ENCODE results near the gene CTSZ. TPM values are rescaled to one million over a fixed set of nuclear protein-coding genes. Genes with fewer than 3 reads are reported as not detected.

Gene CTSZ
- total RNA-seq, 4 donors from 2014 or later, result 25.2 to 58.7 (median 51.9) TPM

DNA sequence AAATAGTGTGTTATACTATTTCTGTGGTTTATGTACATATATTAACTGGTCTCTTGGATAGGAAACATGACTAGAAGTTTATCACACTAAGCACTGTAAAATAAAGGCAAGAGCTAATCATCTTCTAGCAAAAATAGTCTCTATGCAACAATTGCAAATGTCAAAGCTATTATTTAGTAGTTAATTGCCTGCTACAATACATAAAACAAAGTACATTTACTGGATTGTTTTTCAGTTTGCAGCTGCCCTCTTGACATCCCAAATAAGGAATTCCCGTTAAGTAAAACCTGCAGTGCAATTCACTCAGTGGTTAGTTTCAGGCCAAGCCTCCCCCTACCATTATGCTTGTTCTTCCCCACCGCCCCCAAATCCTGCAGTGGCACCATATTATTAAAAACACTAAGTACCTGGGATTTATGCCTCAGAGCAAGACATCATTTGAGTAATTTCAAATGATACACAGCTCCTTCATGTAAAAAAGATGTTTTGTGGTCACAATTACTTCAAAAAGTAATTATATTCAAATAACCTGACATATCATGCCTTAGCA is 26.6 kb upstream of the CTSZ start:
- Histone ChIP-seq H3K27ac (no peak overlapping the region), H3K27me3 (no peaks in the 10 kb centered on the region), H3K4me1 (peaks cover 34 to 37% of the 10 kb centered on the region in 2 donors), H3K36me3 (peaks cover 0 to 56% of the 10 kb centered on the region in 2 donors), H3K4me3 (no peak overlapping the region), H3K9me3 (no peaks in the 10 kb centered on the region)
- ATAC-seq (no peak), DNase-seq (no peak)
- TF ChIP-seq POLR2A (IDR thresholded peaks at IDR 0.05), result no peak
- TF ChIP-seq, protein P1, sequence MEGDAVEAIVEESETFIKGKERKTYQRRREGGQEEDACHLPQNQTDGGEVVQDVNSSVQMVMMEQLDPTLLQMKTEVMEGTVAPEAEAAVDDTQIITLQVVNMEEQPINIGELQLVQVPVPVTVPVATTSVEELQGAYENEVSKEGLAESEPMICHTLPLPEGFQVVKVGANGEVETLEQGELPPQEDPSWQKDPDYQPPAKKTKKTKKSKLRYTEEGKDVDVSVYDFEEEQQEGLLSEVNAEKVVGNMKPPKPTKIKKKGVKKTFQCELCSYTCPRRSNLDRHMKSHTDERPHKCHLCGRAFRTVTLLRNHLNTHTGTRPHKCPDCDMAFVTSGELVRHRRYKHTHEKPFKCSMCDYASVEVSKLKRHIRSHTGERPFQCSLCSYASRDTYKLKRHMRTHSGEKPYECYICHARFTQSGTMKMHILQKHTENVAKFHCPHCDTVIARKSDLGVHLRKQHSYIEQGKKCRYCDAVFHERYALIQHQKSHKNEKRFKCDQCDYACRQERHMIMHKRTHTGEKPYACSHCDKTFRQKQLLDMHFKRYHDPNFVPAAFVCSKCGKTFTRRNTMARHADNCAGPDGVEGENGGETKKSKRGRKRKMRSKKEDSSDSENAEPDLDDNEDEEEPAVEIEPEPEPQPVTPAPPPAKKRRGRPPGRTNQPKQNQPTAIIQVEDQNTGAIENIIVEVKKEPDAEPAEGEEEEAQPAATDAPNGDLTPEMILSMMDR (IDR thresholded peaks at IDR 0.05 in 4 of 5, conservative IDR thresholded peaks at IDR 0.05 in 1 of 5), result no peak
- in situ Hi-C loops (cut with MboI; ENCODE audit: low sequenced_read_pairs in 4 of 4), result loop anchor here in 2 of 4 donors (10.0 to 25.0 kb wide), 2 partner anchors 49 to 346 kb away; partner anchors contain the start of genes NELFCD (in 2 of the 2) and NPEPL1 (in 1 of the 2)
- intact Hi-C loops (cut with DNase I; ENCODE audit: low total_unique reads), result loop anchor here (2.0 to 5.0 kb wide), 3 partner anchors 126 to 381 kb away; partner anchors contain the start of gene STX16

DNA sequence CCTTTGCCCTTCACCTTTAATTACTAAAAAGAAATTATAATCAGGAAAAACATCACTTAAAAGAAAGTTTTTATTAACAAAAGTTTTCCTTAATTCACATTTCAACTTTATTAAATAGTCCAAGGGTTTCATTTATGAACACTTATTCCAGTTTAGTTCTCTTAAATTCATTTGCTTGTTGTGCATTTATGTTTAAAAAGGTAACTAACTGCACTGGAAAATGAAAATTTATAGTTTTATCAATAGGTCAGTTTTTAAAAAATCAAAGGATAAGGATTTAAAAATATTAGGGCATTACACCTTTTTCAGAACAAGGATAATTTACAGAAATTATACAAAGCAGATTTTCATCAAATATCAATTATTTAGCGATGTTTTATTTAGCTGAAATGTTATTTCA is 26.0 kb upstream of the CTSZ start:
- ATAC-seq (no peak), DNase-seq (no peak)
- Histone ChIP-seq H3K27me3 (no peaks in the 10 kb centered on the region), H3K36me3 (peaks cover 0 to 58% of the 10 kb centered on the region in 2 donors), H3K4me1 (peaks cover 40 to 43% of the 10 kb centered on the region in 2 donors), H3K27ac (peak overlapping the region; percentile 89 to 97 (median 95)), H3K9me3 (no peaks in the 10 kb centered on the region), H3K4me3 (peak overlapping the region; percentile 79 to 92 (median 88))
- no peak for TF ChIP-seq POLR2A (IDR thresholded peaks at IDR 0.05)
- intact Hi-C loops (cut with DNase I; ENCODE audit: low total_unique reads), result loop anchor here (2.0 to 5.0 kb wide), 3 partner anchors 126 to 381 kb away; partner anchors contain the start of gene STX16
- in situ Hi-C loops (cut with MboI; ENCODE audit: low sequenced_read_pairs in 4 of 4), result loop anchor here in 2 of 4 donors (10.0 to 25.0 kb wide), 2 partner anchors 48 to 346 kb away; partner anchors contain the start of genes NELFCD (in 2 of the 2) and NPEPL1 (in 1 of the 2)

DNA sequence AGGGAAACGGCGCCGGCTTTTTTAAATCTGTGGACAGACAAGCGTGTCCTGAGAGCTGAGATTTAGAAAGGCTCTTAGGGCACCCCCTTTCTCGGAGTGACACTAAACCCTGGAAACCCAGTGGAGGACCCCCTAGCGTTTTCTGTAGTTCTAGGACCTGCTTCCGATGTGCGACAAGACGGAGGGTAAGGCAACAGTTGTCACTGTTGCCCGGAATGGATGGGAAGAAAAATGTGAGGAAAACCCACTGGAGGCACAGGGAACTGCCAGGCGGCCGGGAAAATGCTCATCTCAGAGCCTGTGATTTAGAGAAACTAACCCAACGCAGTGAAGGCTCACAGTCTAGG is 25.6 kb upstream of the CTSZ start:
- Histone ChIP-seq H3K9me3 (no peaks in the 10 kb centered on the region), H3K4me1 (peaks cover 44 to 47% of the 10 kb centered on the region in 2 donors), H3K4me3 (peak overlapping the region; percentile 79 to 92 (median 88)), H3K27me3 (no peaks in the 10 kb centered on the region), H3K36me3 (peaks cover 0 to 58% of the 10 kb centered on the region in 2 donors), H3K27ac (peak overlapping the region; percentile 89 to 97 (median 95))
- intact Hi-C loops (cut with DNase I; ENCODE audit: low total_unique reads), result loop anchor here (1.0 to 5.0 kb wide), 5 partner anchors 10 to 380 kb away; partner anchors contain the start of genes NELFCD, PRELID3B and STX16
- ATAC-seq (peak; percentile 39 to 47), DNase-seq (no peak)
- TF ChIP-seq, protein P1 (IDR thresholded peaks at IDR 0.05 in 4 of 5, conservative IDR thresholded peaks at IDR 0.05 in 1 of 5), result peak in 4 of 5 experiments; percentile 17 to 43 (median 22)
- TF ChIP-seq POLR2A (IDR thresholded peaks at IDR 0.05), result no peak
- in situ Hi-C loops (cut with MboI; ENCODE audit: low sequenced_read_pairs in 4 of 4), result loop anchor here in 2 of 4 donors (10.0 to 25.0 kb wide), 2 partner anchors 48 to 345 kb away; partner anchors contain the start of genes NELFCD (in 2 of the 2) and NPEPL1 (in 1 of the 2)

DNA sequence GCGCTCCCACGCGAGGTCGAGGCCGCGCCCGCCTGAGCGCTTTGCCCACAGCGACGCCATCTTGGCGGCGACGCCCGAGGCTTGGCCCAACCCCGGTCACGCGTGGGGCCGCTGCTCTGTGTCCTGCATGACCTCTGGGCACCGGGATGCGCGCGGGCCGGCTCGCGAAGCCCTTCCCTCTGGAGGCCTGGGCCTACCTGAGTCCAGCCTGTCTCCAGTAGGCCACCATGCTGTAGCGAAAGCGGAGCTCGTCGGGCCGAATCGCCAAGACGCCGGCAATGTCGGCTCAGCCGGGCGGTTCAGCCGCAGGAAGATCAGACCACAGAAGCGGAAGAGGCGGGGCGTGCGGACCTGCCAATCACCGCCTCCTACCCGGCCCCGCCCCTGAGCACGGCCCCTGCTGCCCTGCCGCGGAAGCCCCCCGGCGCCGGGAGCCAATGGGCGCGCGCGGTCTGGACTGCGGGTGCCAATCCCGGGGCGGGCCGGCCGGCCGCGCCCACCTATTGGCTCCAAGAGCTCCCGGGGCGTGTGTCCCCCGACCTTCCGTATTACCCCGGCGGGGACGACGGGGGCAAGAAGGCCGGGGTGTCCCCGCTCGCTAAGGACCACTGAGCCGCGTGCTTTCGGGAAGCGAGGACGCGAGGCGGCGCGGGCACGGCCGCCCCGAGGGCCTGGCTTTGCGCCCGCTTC is 25.1 kb upstream of the CTSZ start, which contains the start of gene ATP5F1E:
ATP5F1E (minus strand) TSS at position 313 of the 690 bp plus-strand sequence; CDS start at position 229, 84 bp downstream.
- TF ChIP-seq, protein P1 (IDR thresholded peaks at IDR 0.05 in 4 of 5, conservative IDR thresholded peaks at IDR 0.05 in 1 of 5), result no peak
- TF ChIP-seq POLR2A (IDR thresholded peaks at IDR 0.05), result peak; percentile 96 to 98
- Histone ChIP-seq H3K27ac (peak within 1 kb of the TSS; percentile 89 to 97 (median 95)), H3K9me3 (no peaks in the 10 kb centered on the region), H3K4me3 (peak within 1 kb of the TSS; percentile 79 to 92 (median 88)), H3K4me1 (peaks cover 47% of the 10 kb centered on the region in 2 donors), H3K27me3 (no peaks in the 10 kb centered on the region), H3K36me3 (peaks cover 0 to 57% of the 10 kb centered on the region in 2 donors)
- intact Hi-C loops (cut with DNase I; ENCODE audit: low total_unique reads) (loop anchor here (1.0 to 5.0 kb wide), 5 partner anchors 10 to 380 kb away; partner anchors contain the start of genes NELFCD, PRELID3B and STX16), in situ Hi-C loops (cut with MboI; ENCODE audit: low sequenced_read_pairs in 4 of 4) (loop anchor here in 2 of 4 donors (10.0 to 25.0 kb wide), 2 partner anchors 47 to 345 kb away; partner anchors contain the start of genes NELFCD (in 2 of the 2) and NPEPL1 (in 1 of the 2))
- ATAC-seq (peak; percentile 95 to 97), DNase-seq (peak; percentile 95)

All from gastrocnemius medialis (tissue), 4 donors.